Nephron progenitor cell (in vitro differentiated cells): ENCODE results near the gene SLC35G3.
"Not testable (repeated sequence)": the region's sequence is repeated elsewhere in the genome, so short reads cannot be mapped to it uniquely, and the experiment has no call there.

ENCODE experiments used
- DNase-seq: peaks from one replicate; pipeline ENCODE4 v3.0.0; 2021
- H3K27ac Mint-ChIP-seq: 2 replicates; pipeline ENCODE4 v1.8.0; 2021; ENCODE audit warnings: mild to moderate bottlenecking, moderate library complexity, mixed read lengths
- H3K27me3 Mint-ChIP-seq: 2 replicates; pipeline ENCODE4 v1.8.0; 2021; ENCODE audit warnings: mild to moderate bottlenecking, low read depth, mixed read lengths; ENCODE audit not compliant: poor library complexity
- H3K36me3 Mint-ChIP-seq: 2 replicates; pipeline ENCODE4 v1.8.0; 2021; ENCODE audit warnings: low read depth, mixed read lengths
- H3K4me1 Mint-ChIP-seq: 2 replicates; pipeline ENCODE4 v1.8.0; 2021; ENCODE audit warnings: mixed read lengths
- H3K4me3 Mint-ChIP-seq: 2 replicates; pipeline ENCODE4 v1.8.0; 2021; ENCODE audit warnings: mild to moderate bottlenecking, moderate library complexity, mixed read lengths
- H3K9me3 Mint-ChIP-seq: 2 replicates; pipeline ENCODE4 v1.8.0; 2021; ENCODE audit warnings: mild to moderate bottlenecking, moderate library complexity, mixed read lengths
- TF ChIP-seq, protein P1 (sequence below): fragments of 200-600 bp; sonication (generic); IDR thresholded peaks from 2 replicates; pipeline ENCODE4 v1.5.0; 2021; ENCODE audit warnings: antibody characterized with exemption

SLC35G3 gene

DNA sequence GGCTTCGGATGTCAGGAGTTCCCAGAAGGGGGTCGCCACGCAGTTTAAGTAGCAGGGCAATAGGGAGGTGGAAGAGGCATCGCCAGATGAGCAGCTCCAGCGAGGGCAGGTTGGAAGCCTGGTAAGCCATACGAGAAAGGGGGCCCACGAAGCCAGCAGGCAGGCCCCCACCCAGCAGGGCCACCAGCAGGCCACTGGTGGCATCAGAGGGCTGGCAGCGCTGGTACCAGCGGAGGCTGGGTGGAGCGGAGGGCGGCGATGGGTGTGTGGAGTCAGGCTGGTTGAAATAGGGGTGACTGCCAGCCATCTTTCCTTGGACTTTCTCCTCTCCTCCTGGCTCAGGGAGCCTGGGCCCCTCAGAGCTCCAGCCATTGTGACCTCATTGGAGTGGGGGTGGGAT, at the start of gene SLC35G3:
Gene SLC35G3 (minus strand): TSS at position 393 of the 400 bp plus-strand sequence. CDS start 86 bp downstream, at position 307.
- not testable (repeated sequence) for H3K36me3 Mint-ChIP-seq, H3K4me3 Mint-ChIP-seq, DNase-seq, H3K4me1 Mint-ChIP-seq
- peaks cover 12% of the 10 kb centered on the region for H3K27me3 Mint-ChIP-seq
- H3K9me3 Mint-ChIP-seq: peaks cover 42% of the 10 kb centered on the region
- peak within 1 kb of the TSS; percentile 80 for H3K27ac Mint-ChIP-seq

GRCh38 chr17:35243561-35244340, 49.6 kb upstream of the SLC35G3 start:
- peak overlapping the region; percentile 48 for H3K27ac Mint-ChIP-seq
- no peaks in the 10 kb centered on the region for H3K36me3 Mint-ChIP-seq
- TF ChIP-seq, protein P1, sequence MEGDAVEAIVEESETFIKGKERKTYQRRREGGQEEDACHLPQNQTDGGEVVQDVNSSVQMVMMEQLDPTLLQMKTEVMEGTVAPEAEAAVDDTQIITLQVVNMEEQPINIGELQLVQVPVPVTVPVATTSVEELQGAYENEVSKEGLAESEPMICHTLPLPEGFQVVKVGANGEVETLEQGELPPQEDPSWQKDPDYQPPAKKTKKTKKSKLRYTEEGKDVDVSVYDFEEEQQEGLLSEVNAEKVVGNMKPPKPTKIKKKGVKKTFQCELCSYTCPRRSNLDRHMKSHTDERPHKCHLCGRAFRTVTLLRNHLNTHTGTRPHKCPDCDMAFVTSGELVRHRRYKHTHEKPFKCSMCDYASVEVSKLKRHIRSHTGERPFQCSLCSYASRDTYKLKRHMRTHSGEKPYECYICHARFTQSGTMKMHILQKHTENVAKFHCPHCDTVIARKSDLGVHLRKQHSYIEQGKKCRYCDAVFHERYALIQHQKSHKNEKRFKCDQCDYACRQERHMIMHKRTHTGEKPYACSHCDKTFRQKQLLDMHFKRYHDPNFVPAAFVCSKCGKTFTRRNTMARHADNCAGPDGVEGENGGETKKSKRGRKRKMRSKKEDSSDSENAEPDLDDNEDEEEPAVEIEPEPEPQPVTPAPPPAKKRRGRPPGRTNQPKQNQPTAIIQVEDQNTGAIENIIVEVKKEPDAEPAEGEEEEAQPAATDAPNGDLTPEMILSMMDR: no peak
- DNase-seq: peak; percentile 37
- peaks cover 34% of the 10 kb centered on the region for H3K4me1 Mint-ChIP-seq
- H3K4me3 Mint-ChIP-seq: peak overlapping the region; percentile 94
- peaks cover 13% of the 10 kb centered on the region for H3K27me3 Mint-ChIP-seq
- H3K9me3 Mint-ChIP-seq: no peaks in the 10 kb centered on the region

DNA sequence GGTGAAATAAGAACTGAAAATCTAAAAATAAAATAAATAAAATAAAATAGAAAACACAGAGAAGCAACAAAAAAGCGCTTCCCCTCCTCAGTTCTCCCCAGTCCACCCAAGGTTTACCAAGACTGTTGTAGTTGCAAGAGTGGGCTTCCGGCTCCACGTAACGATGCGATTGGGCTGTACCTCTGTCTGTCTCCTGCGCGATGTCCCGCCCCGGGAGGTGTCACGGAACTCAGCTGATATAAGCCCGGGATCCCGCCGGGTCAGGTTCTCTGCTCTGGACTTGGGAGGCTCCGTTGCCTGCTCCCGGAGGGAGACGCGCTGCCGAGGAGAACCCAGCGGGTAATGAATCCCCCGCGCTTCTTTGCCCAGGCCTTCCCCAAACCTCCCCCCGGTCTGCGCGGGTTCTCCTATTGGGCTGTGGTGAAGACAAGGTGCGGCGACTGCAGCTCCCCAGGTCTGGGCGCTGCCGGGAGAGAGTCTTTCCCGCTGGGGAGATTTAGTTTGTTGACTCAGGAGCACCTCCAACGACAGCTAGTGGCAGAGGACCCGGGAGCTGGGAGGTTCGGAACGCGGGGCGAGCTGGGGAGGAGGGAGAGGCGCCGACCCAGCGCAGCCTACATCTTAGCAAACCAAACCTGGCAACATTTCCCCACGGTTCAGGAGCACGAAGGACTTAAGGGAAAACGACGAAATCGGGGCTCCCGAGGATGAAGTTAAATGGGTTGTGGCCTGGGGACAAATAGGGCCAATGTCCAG, 48.8 kb upstream of the SLC35G3 start, which contains the start of gene SLFN5:
Gene SLFN5 (plus strand): TSS at position 268 of the 756 bp plus-strand sequence. CDS start 15,619 bp downstream, outside the sequence.
- H3K9me3 Mint-ChIP-seq: no peaks in the 10 kb centered on the region
- TF ChIP-seq, protein P1: no peak
- H3K27me3 Mint-ChIP-seq: peaks cover 13% of the 10 kb centered on the region
- H3K36me3 Mint-ChIP-seq: no peaks in the 10 kb centered on the region
- H3K4me3 Mint-ChIP-seq: peak within 1 kb of the TSS; percentile 94
- DNase-seq: peak; percentile 90
- H3K4me1 Mint-ChIP-seq: peaks cover 34% of the 10 kb centered on the region
- peak within 1 kb of the TSS; percentile 92 for H3K27ac Mint-ChIP-seq

DNA sequence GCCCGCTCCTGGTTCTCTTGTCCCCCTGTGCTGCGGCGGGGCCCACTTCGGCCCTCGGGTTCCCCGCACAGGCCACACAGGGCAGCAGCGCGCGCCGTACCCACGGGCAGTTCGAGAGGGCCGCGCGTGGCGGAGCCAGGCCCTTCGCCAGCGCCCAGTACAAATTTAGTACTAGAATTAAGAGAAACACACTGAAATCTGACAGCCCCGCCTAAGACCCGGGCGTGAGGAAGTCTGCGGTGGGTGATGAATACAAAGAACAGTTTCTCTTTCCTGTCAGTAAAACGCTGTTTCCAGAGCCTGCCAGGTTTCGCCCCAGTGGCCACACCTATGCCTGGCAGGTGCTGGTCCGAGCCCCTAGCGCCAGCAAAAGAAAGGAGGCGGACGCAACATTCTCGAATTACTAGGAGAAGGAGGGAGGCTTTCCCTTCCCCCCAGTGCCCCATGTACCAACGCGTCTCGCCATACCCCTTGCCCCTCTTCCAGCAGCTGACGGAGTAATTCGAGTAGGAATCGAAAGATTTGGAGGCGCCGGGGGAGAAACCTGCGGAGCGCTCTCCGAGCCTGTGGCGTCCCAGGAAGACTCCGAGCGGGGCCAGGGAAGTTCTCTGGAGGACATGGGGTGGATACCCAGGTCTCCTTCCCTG, 48.1 kb upstream of the SLC35G3 start:
- Mint-ChIP-seq H3K36me3 (no peaks in the 10 kb centered on the region), H3K4me3 (peak overlapping the region; percentile 94), H3K9me3 (no peaks in the 10 kb centered on the region), H3K4me1 (peaks cover 34% of the 10 kb centered on the region), H3K27me3 (peaks cover 13% of the 10 kb centered on the region), H3K27ac (no peak overlapping the region)
- TF ChIP-seq, protein P1: no peak
- peak; percentile 53 for DNase-seq

DNA sequence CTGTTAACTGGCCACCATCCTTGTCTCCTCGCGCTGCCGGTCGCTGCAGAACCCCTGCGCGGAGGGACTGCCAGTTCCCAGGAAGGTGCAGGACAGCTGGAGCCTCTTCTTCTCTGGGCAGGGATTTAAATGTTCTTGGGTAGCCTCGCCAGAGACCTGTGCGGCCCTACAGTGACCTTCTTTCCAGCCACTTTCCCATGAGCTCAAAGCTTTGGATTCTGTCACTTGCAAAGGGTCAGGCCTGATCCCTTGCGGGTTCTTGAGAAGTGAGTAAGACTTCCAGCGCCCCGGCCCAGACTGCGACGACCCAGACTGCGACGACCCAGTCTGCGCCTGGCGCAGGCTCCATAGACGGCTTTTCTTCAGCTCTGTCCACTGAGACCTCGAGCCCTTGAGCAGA, 47.3 kb upstream of the SLC35G3 start:
- Mint-ChIP-seq H3K27me3 (peaks cover 13% of the 10 kb centered on the region), H3K4me3 (peak overlapping the region; percentile 94), H3K9me3 (no peaks in the 10 kb centered on the region), H3K27ac (no peak overlapping the region), H3K36me3 (no peaks in the 10 kb centered on the region), H3K4me1 (peaks cover 34% of the 10 kb centered on the region)
- no peak for DNase-seq
- TF ChIP-seq, protein P1: no peak

GRCh38 chr17:35240861-35241260, 46.7 kb upstream of the SLC35G3 start:
- TF ChIP-seq, protein P1: no peak
- Mint-ChIP-seq H3K9me3 (no peaks in the 10 kb centered on the region), H3K27me3 (peaks cover 14% of the 10 kb centered on the region), H3K4me1 (peaks cover 34% of the 10 kb centered on the region), H3K4me3 (peak overlapping the region; percentile 46), H3K36me3 (no peaks in the 10 kb centered on the region), H3K27ac (no peak overlapping the region)
- no peak for DNase-seq
